Ascending aorta (tissue), 2 donors: ENCODE results near the gene TFB2M. TPM values are rescaled to one million over a fixed set of nuclear protein-coding genes. Genes with fewer than 3 reads are reported as not detected.

ENCODE experiments used
- DNase-seq, 2 donors: peaks; one replicate each; pipeline ENCODE4 v3.0.0-alpha.2; 2019; ENCODE audit warnings: low spot score in 2 of 2
- H3K27ac ChIP-seq, 2 donors: fragments of 200-600 bp; sonication (generic); one replicate each; pipeline ENCODE4 v1.5.1; 2016 to 2017; ENCODE audit warnings: mild to moderate bottlenecking in 1 of 2
- H3K27me3 ChIP-seq: fragments of 200-600 bp; sonication (generic); one replicate; pipeline ENCODE4 v1.5.1; 2017
- H3K36me3 ChIP-seq, 2 donors: fragments of 200-600 bp; sonication (generic); one replicate each; pipeline ENCODE4 v1.5.1; 2016
- H3K4me1 ChIP-seq, 2 donors: fragments of 200-600 bp; sonication (generic); one replicate each; pipeline ENCODE4 v1.5.1; 2016 to 2017; ENCODE audit warnings: mild to moderate bottlenecking in 1 of 2
- H3K4me3 ChIP-seq, 2 donors: fragments of 200-600 bp; sonication (generic); one replicate each; pipeline ENCODE4 v1.5.1; 2016 to 2017; ENCODE audit warnings: mild to moderate bottlenecking in 1 of 2
- H3K9me3 ChIP-seq, 2 donors: fragments of 200-600 bp; sonication (generic); one replicate each; pipeline ENCODE4 v1.5.1; 2016
- intact Hi-C: fragments of 100-400 bp; cut with DNase I; formaldehyde crosslinking; loops from one replicate; pipeline ENCODE4 v1.15.1; 2023
- total RNA-seq: library from RNA; depleted of rRNA; stranded (reverse); fragments of >200 nt; gene quantifications from one replicate; pipeline ENCODE4 v1.1.0, GENCODE V29; 2016
- TF ChIP-seq, protein P1 (sequence below), 3 experiments: fragments of 200-600 bp in 2 of 3; fragments of 450-650 bp in 1 of 3; sonication (generic) in 2 of 3; IDR thresholded peaks; one replicate each; pipeline ENCODE4 v1.5.1; 2016 to 2019; ENCODE audit warnings: antibody characterized with exemption in 3 of 3, mild to moderate bottlenecking in 1 of 3, moderate library complexity in 1 of 3

The TFB2M gene
- total RNA-seq, 1 donor from 2014 or later, result 1.6 TPM

DNA sequence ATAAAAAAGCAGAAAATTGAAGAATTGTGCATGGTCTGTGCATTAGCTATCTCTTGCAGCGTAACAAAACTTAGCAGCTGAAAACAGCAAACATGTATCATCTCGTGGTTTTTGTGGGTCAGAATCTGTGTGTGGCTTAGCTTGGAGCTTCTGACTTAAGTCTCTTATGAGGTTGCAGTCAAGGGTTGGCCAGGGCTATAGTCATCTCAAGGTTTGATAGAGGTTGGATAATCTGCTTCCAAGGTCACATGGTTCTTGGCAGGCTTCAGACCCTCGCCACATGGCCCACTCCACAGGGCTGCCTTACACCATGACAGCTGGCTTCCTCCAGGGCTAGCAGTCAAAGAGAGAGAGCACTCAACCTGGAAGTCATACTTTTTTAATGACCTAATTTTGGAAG lies 36.1 kb upstream of the TFB2M start:
- Histone ChIP-seq H3K4me1 (peaks cover 0 to 6% of the 10 kb centered on the region in 2 donors), H3K27ac (no peak overlapping the region), H3K27me3 (no peaks in the 10 kb centered on the region), H3K9me3 (no peaks in the 10 kb centered on the region), H3K4me3 (no peak overlapping the region), H3K36me3 (no peaks in the 10 kb centered on the region)
- TF ChIP-seq, protein P1, sequence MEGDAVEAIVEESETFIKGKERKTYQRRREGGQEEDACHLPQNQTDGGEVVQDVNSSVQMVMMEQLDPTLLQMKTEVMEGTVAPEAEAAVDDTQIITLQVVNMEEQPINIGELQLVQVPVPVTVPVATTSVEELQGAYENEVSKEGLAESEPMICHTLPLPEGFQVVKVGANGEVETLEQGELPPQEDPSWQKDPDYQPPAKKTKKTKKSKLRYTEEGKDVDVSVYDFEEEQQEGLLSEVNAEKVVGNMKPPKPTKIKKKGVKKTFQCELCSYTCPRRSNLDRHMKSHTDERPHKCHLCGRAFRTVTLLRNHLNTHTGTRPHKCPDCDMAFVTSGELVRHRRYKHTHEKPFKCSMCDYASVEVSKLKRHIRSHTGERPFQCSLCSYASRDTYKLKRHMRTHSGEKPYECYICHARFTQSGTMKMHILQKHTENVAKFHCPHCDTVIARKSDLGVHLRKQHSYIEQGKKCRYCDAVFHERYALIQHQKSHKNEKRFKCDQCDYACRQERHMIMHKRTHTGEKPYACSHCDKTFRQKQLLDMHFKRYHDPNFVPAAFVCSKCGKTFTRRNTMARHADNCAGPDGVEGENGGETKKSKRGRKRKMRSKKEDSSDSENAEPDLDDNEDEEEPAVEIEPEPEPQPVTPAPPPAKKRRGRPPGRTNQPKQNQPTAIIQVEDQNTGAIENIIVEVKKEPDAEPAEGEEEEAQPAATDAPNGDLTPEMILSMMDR (IDR thresholded peaks at IDR 0.05), result no peak
- DNase-seq, result no peak
- intact Hi-C loops, result no loop called here

GRCh38 chr1:246600579-246600978 lies 34.5 kb upstream of the TFB2M start:
- no peak for DNase-seq
- intact Hi-C loops, result no loop called here
- Histone ChIP-seq H3K4me1 (peaks cover 0 to 6% of the 10 kb centered on the region in 2 donors), H3K27me3 (no peaks in the 10 kb centered on the region), H3K36me3 (no peaks in the 10 kb centered on the region), H3K9me3 (no peaks in the 10 kb centered on the region), H3K4me3 (no peak overlapping the region), H3K27ac (no peak overlapping the region)
- TF ChIP-seq, protein P1 (IDR thresholded peaks at IDR 0.05), result no peak

DNA sequence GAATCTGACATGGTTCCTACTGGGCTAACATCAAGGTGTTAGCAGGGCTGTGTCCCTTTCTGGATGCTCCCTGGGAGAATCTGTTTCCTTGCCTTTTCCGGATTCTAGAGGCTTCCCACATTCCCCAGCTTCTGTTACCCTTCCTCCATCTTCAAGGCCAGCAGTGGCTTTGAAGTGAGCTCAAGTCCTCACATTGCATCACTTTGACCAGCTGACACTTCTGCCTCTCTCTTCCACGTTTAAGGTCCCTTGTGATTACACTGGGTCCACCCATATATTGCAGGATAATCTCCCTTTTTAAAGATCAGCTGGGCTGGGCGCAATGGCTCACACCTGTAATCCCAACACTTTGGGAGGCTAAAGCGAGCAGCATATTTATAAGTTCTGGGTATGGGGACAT lies 33.3 kb upstream of the TFB2M start:
- intact Hi-C loops, result no loop called here
- H3K4me1 ChIP-seq, result peaks cover 0 to 6% of the 10 kb centered on the region in 2 donors
- H3K4me3 ChIP-seq, result no peak overlapping the region
- TF ChIP-seq, protein P1 (IDR thresholded peaks at IDR 0.05), result no peak
- H3K9me3 ChIP-seq, result no peaks in the 10 kb centered on the region
- H3K27me3 ChIP-seq, result no peaks in the 10 kb centered on the region
- H3K27ac ChIP-seq, result no peak overlapping the region
- no peak for DNase-seq
- no peaks in the 10 kb centered on the region for H3K36me3 ChIP-seq

DNA sequence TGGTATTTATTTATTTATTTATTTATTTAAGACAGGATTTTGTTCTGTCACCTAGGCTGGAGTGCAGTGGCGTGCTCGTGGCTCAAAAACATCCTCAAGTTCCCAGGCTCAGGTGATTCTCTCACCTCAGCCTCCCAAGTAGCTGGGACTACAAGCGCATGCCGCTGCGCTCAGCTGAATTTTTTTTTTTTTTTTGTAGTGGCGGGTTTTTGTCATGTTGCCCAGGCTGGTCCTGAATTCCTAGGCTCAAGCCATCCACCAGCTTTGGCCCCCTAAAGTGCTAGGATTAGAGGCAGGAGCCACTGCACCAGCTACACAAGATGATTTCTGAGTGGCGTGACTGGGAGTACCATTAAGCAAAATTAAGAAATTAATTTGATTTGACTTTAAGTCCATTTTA lies 31.9 kb upstream of the TFB2M start:
- H3K4me1 ChIP-seq, result peaks cover 0 to 9% of the 10 kb centered on the region in 2 donors
- TF ChIP-seq, protein P1 (IDR thresholded peaks at IDR 0.05), result no peak
- no peaks in the 10 kb centered on the region for H3K9me3 ChIP-seq
- DNase-seq, result no peak
- peak overlapping the region in 1 of 2 donors; percentile 21 for H3K27ac ChIP-seq
- intact Hi-C loops, result no loop called here
- no peaks in the 10 kb centered on the region for H3K27me3 ChIP-seq
- no peaks in the 10 kb centered on the region for H3K36me3 ChIP-seq
- H3K4me3 ChIP-seq, result no peak overlapping the region

DNA sequence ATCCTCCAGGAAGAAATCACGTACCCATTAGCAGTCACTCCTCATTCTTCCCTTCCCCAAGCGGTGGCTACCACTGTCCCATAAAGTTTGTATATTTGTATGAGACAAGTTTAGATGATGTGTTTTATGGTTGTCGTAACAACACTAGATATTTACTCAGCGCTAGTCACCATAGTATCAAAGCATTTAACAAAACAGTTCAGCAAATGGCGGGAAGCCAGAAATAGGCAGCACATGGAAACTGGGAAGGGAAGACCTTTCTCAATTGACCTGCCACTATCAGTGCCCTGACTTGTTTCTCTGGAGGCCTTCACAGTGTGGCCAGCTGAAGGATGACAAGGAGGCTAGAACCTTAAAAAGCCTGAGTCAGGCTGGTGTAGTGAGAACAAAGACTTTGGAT lies 31.3 kb upstream of the TFB2M start:
- intact Hi-C loops, result no loop called here
- H3K27me3 ChIP-seq, result no peaks in the 10 kb centered on the region
- peak overlapping the region in 1 of 2 donors; percentile 21 for H3K27ac ChIP-seq
- no peaks in the 10 kb centered on the region for H3K36me3 ChIP-seq
- TF ChIP-seq, protein P1 (IDR thresholded peaks at IDR 0.05), result no peak
- no peak overlapping the region for H3K4me3 ChIP-seq
- H3K9me3 ChIP-seq, result no peaks in the 10 kb centered on the region
- DNase-seq, result peak in 1 of 2 donors; percentile 71
- peaks cover 0 to 16% of the 10 kb centered on the region in 2 donors for H3K4me1 ChIP-seq

GRCh38 chr1:246595146-246595545 lies 29.1 kb upstream of the TFB2M start:
- Histone ChIP-seq H3K4me3 (no peak overlapping the region), H3K27me3 (no peaks in the 10 kb centered on the region), H3K4me1 (peaks cover 0 to 16% of the 10 kb centered on the region in 2 donors), H3K36me3 (no peaks in the 10 kb centered on the region), H3K9me3 (no peaks in the 10 kb centered on the region), H3K27ac (no peak overlapping the region)
- TF ChIP-seq, protein P1 (IDR thresholded peaks at IDR 0.05), result no peak
- intact Hi-C loops, result no loop called here
- DNase-seq, result no peak
